ENCODE data around the gene SH2D6.

The SH2D6 gene

DNA sequence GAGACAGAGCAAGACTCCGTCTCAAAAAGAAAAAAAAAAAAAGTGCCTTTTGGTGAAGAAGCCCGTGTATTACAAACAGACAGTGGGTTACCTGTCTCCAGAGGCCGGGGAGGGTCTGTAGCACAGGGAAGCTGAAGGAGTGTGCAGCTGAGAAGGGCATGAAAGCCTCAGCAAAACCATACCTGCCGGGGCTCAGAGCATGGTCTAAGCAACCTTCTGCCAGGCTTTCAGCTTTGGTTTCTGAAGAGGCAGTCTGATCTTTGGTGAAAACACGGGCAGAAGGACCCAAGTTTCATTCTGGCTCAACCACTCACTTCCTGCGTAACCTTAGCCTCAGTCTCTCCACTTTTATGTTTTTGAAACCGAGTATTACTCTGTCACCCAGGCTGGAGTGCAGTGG lies 21.5 kb downstream of the SH2D6 start:
- no peak for DNase-seq (ENCODE audit: low spot score)

- no peak for DNase-seq (ENCODE audit: low spot score)
These were observed 22.2 kb downstream of the SH2D6 start for GRCh38 chr2:85440729-85441128.

GRCh38 chr2:85441864-85442263 lies 23.4 kb downstream of the SH2D6 start:
- DNase-seq (ENCODE audit: low spot score) = no peak

DNA sequence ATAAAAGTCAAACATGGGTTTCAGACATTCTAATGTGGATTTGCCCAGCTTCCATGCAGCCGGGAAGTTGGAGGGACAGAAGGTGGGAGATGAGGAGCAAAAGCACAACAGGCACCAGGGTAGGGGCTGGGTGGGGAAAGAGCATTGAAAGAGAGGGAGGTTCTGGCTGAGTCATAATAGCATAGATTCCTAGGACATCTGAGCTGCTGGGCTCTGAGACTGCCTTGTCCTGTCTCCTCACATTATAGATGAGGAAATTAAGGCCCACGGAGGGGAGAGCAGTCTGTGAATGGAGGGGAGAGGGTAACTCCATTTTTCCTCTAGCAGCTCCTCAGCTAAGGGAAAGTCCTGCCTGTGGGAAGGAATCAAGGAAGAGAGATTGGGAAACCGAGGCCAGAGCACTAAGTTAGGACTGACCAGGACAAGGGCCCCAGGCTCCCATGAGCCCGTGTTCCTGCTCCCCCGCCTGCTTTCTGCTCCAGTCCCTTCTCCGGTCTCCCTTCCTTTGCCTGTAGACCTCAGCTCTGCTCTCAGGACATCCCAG lies 26.2 kb downstream of the SH2D6 start:
- no peak for DNase-seq (ENCODE audit: low spot score)

GRCh38 chr2:85445316-85446295 lies 27.1 kb downstream of the SH2D6 start:
- peak; percentile 26 for DNase-seq (ENCODE audit: low spot score)

- DNase-seq (ENCODE audit: low spot score) = peak; percentile 64
These were observed 28.0 kb downstream of the SH2D6 start for GRCh38 chr2:85446296-85447221.

- no peak for DNase-seq (ENCODE audit: low spot score)
These were observed 28.7 kb downstream of the SH2D6 start for GRCh38 chr2:85447222-85447585.

DNA sequence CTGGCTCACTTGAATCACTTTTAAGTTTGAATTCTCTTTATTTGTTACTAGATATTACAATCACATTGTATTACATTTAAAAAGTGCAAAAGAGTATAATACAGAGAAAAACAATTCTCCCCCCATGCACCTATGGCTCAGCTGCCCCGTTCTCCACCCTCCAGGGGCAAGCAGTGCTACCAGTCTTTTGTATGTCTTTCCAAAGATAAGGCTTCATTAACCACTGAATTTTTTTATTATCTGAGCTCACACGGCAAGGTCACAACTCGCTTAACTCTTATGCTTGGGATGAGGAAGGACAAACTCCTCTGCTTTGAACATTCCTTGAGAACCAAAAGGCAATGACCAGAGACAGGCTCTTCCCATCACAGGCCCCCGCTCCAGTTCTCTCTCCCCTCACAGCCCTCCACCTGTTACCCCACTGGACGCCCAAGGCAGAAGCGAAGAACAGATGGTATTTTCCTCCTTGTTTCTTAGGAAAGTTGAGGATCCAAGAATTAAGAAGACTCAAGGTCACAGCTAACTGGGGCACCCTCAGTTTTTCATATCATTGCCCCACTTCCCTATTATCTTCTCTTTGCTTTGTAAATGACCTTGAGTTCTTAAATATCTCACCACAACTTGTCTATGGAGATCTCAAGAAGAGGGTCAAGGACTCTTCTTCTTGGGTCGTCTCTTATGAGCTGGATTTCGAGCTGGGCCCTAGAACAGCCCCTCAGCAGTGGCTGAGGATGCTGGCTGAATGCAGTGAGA lies 30.1 kb downstream of the SH2D6 start:
- no peak for DNase-seq (ENCODE audit: low spot score)

DNA sequence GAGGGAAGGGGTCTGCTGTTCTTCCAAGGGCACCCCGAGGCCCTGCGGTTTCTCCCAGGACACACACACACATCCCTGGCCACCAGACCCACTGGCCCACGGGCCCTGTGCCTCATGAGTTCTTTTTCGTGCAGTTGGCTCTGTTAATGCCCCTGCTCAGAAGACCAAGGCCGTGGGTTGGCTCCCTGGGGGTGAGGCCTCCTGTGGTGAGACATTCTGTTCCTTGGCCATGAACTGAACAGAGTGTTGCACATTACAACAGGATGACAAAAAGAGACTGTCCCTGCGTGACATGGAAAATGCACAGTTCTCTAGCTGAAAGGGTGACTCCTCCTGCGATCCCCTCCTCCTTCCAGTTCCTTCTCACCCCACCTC lies 30.7 kb downstream of the SH2D6 start:
- no peak for DNase-seq (ENCODE audit: low spot score)

DNA sequence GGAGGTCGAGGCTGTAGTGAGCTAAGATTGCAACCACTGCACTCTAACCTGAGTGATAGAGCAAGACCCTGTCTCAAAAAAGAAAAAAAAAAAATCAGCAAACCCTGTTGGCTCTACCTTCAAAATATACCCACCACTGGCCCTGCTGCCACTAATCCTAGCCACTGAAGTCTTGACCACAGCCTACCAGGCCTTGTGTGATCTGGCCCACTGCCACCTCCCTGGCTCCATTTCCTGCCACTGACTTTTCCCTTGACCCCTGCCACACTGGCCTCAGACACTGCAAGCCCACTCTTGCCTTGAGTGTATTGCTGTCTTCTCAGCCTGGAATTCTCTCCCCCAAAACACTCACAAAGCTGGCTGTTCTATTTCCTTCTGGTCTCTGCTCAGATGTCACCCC lies 33.7 kb downstream of the SH2D6 start:
- no peak for DNase-seq (ENCODE audit: low spot score)

GRCh38 chr2:85453571-85453970 lies 35.1 kb downstream of the SH2D6 start:
- DNase-seq (ENCODE audit: low spot score) = no peak

GRCh38 chr2:85455552-85456090 lies 37.1 kb downstream of the SH2D6 start:
- DNase-seq (ENCODE audit: low spot score) = no peak

GRCh38 chr2:85457043-85457442 lies 38.5 kb downstream of the SH2D6 start:
- DNase-seq (ENCODE audit: low spot score) = no peak

GRCh38 chr2:85457877-85458316 lies 39.4 kb downstream of the SH2D6 start:
- no peak for DNase-seq (ENCODE audit: low spot score)

GRCh38 chr2:85458601-85459563 lies 40.4 kb downstream of the SH2D6 start:
- no peak for DNase-seq (ENCODE audit: low spot score)

- no peak for DNase-seq (ENCODE audit: low spot score)
These were observed 41.3 kb downstream of the SH2D6 start for GRCh38 chr2:85459771-85460170.

GRCh38 chr2:85462322-85462721 lies 43.8 kb downstream of the SH2D6 start:
- no peak for DNase-seq (ENCODE audit: low spot score)

- no peak for DNase-seq (ENCODE audit: low spot score)
These were observed 49.7 kb downstream of the SH2D6 start for GRCh38 chr2:85468096-85468703.

- no peak for DNase-seq (ENCODE audit: low spot score)
These were observed 50.3 kb downstream of the SH2D6 start for GRCh38 chr2:85468704-85469349.

Measured in RKO (cell line).